Superior temporal gyrus (tissue), 1 donor: Measurements from ENCODE around the gene SAT1.
A peak's percentile ranks its signal among the peaks of the same experiment; 100 is the strongest.
"Not testable (repeated sequence)": the region's sequence is repeated elsewhere in the genome, so short reads cannot be mapped to it uniquely, and the experiment has no call there.

Source experiments
- DNase-seq: peaks from one replicate; pipeline ENCODE4 v3.0.0-alpha.2; 2016; ENCODE audit errors: extremely low spot score

The SAT1 gene

DNA sequence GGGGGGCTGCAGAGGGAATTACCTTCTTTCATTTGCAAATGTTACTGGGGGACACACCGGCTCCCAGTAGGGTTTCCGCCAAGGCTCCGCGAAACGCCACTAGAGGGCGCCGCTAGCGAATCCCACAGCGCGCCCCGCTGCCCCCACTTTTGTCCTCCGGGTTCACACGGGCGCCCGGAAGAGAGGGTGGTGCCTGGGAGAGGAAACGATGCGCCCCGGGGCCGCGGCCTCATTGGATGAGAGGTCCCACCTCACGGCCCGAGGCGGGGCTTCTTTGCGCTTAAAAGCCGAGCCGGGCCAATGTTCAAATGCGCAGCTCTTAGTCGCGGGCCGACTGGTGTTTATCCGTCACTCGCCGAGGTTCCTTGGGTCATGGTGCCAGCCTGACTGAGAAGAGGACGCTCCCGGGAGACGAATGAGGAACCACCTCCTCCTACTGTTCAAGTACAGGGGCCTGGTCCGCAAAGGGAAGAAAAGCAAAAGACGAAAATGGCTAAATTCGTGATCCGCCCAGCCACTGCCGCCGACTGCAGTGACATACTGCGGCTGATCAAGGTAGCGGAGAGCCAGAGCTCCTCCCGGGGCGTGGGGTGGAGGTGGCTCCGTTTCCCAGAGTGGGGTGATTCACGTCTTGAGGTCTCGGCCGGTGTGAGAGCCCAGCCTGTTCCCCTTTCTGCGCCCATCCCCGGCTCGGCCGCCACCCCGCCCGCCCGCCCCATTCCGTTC lies at the start of gene SAT1:
SAT1 (plus strand) TSS at position 311 of the 726 bp plus-strand sequence; CDS start at position 490, 179 bp downstream.
- peak; percentile 93 for DNase-seq

DNA sequence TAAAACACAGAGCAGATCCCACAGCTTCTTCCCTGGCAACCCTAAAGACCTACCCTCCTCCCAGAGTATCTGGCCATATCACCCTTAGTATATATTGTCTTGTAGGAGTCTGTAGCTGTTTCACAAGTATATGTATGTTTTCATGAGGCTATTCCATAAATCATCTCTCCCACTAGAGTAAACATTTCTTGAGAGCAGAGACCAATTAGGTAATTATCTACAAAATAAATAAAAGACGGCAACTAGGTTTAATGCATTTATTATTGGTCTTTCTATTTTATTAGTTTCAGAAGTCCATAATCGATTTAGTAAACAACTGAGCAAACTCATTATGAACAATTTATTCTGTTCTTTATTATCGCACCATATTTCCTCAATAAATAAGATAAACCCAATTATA lies 46.9 kb upstream of the SAT1 start:
- no peak for DNase-seq

DNA sequence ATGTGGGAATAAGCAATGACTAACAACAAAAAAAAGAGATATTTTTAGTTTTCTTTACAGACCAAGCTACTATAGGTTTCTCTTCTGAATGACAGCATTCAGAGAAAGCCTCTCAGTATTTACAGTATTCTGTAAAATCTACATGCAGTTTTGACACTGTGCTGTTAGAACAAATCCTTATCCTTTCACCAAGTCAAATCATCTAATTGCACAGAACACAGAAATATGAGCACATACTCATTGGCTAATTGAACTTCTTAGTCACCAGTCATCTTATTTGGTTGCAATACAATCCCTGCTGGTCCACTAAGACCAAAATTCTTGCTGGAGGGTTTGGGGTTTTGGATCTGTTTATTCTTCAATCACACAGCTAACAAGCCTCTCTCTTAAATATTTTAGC lies 45.6 kb upstream of the SAT1 start:
- DNase-seq = no peak

DNA sequence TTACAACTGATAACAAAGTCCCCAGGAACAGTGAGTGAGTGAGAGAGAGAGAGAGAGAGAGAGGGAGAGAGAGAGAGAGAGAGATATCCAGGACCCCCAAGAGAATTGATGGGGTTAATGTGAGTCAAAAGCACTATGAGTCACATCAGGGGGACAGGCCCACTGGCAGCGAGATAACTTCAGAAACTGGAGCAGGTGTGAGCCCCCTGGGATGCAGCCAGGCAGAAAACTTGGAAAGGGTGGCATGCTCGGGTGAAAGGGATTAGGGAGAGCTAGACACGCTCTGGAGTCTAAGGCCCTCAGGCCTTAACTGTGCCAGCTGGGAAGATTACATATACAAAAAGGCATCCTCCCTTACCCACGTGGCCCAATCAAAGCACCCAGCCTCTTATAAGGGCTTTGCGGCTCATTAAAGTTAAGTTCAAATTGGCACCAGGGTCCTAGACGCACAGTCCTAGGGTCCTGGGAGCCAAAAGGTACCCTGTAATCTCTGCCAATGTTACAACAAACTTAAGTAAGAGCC lies 40.7 kb upstream of the SAT1 start:
- no peak for DNase-seq

GRCh38 chrX:23742697-23743622 lies 40.0 kb upstream of the SAT1 start, which contains the start of gene ACOT9:
TSS of gene ACOT9 (minus strand) at chrX:23743276. CDS start at chrX:23743144, 132 bp downstream.
- peak; percentile 68 for DNase-seq

DNA sequence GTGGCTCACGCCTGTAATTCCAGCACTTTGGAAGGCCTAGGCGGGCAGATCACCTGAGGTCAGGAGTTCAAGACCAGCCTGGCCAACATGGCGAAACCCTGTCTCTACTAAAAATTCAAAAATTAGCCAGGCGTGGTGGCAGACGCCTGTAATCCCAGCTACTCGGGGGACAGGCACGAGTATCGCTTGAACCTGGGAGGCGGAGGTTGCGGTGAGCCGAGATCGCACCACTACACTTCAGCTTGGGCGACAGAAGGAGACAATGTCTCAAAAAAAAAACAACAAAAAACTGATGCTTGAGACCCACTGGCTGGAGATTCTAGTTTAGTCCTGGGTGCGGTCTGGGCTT lies 39.4 kb upstream of the SAT1 start:
- not testable (repeated sequence) for DNase-seq

- DNase-seq = no peak
Observed at GRCh38 chrX:23745786-23746185, 37.2 kb upstream of the SAT1 start.

DNA sequence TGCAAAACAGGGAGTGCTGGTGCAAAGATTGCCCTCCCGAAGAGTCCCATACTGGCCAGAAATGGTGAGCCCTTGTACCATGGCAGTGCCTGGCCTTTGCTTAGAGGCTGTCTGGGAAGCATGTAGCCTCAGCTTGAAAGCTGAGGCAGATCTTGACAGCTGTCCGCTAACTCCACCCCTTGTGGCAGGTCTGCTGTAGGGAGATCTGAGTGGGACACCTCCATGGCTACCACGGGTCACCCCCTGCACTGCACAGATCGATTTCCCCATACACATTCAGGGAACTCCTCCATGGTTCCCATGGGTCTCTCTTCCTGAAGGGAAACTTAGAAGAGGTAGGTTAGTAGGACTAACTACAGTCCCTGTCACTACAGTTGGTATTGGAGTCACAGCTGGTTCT lies 33.8 kb upstream of the SAT1 start:
- DNase-seq = no peak

DNA sequence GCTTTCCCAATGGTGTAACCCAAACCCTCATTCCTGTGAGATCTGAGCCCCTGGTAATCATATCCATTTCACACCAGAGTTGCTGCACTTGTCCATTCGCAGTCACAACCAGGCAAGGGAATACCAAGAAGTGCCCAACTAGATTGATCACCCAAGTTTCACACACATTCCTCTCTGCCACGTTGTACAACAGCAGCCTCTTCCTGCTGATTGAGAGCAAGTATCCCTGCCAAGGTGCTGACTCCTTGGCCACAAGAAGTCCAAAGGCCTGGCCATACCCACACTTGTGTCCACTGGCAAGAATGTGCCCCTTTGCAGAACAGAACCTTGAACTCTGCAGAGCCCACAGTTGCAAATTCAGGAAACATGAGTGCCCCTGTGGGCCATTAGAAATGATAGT lies 33.4 kb upstream of the SAT1 start:
- DNase-seq = no peak

DNA sequence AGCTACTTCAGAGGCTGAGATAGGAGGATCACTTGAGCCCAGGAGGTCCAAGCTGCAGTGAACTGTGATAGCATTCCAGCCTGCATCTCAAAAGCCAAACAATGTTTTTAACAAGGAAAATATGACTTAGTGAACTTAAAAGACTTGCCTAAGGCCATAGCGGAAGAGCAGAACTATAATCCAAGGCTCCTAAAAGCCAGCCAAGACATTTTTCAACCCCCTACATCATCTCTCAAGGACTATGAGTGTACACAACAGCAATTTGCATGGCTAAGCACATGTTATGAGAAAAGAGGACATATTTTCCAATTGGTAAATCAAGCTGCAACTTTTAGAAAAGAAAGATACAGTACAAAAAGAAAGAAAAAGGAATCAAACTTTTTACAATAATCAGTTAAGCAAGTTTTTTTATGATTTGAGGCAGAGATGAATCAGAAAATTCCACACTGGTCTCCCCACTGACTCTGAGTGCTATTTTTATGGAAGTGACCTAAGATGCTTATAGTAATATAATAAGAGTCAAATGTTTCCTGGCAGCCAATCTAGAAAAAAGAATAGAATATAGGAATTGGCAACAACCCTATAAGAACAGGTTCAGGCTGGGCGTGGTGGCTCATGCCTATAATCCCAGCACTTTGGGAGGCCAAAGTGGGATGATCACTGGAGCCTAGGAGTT lies 30.1 kb upstream of the SAT1 start:
- DNase-seq = no peak

DNA sequence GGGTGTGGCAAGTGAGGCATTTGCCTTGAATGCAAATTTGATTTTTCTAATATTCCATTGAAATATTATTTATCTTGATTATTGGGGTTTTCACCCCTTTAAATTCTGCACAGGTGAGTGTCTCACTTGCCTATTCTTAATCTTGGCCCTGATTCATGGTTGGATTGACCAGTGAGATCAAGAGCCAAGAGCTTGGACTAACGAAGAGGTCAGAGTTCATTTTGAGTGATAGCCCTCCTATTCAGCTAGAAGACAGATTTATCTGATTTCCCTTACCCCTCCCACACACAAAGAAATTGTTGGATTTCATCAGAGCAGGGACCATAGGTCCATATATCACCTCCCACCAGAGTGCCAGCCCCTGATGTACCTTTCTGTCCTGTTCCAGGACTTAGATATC lies 28.3 kb upstream of the SAT1 start:
- no peak for DNase-seq

- peak; percentile 40 for DNase-seq
Observed at GRCh38 chrX:23756165-23756564, 26.8 kb upstream of the SAT1 start.

- no peak for DNase-seq
Observed at GRCh38 chrX:23759821-23760220, 23.2 kb upstream of the SAT1 start.

DNA sequence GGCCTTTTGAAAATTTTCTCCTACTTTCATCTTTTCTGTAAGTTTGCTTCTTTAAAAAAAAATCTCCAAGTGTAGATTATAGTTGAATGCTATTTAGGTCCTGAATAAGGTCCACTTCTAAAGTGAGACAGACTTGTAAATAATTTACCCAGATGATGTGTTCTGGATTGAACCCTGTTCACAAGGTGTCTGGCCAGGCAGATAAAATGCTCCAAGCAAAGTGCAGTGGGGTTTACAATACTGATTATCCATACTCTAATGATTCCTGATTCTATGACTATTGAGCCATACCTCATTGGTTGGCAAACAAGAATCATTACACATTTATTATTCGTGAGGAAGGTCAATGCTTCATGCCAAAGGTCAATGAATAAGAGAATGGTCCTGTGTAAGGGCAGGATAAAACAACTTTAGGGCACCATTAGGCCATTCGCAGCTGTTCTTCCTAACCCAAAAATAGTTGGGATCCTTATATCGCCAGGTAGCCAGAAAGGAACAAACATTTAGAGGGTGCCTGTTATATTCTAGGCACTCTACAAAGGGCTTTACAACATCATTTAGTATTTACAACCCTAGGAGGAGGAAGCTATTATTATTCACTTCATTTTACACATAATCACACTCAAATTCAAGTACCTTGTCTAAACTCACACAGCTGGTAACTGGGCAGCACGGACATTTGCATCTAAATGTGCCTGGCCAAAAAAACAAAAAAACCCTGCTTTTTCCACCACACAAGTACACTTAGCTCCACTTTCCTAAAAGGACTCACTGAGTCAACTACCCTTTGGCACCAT lies 18.6 kb upstream of the SAT1 start:
- DNase-seq = no peak

DNA sequence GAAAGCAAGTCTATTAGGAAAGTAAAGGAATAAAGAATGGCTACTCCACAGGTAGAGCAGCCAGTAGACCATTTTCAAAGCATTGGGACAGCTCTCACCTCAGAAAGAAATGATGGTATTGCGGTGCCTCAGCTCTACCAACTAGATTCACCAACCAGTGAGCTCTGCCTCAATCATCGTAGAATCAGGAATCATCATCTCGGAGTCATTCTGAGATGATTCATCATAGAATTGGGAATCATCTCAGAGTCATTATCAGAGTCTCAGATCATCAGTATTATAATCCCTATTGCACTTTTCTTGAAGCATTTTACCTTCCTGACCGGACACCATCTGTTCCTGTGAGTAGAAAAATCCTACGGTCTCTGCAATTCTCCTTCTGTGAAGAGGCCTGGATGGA lies 17.5 kb upstream of the SAT1 start:
- no peak for DNase-seq

GRCh38 chrX:23765868-23766267 lies 17.1 kb upstream of the SAT1 start:
- no peak for DNase-seq

- no peak for DNase-seq
Observed at GRCh38 chrX:23766650-23767551, 16.1 kb upstream of the SAT1 start.

- DNase-seq = no peak
Observed at GRCh38 chrX:23770142-23770541, 12.8 kb upstream of the SAT1 start.

DNA sequence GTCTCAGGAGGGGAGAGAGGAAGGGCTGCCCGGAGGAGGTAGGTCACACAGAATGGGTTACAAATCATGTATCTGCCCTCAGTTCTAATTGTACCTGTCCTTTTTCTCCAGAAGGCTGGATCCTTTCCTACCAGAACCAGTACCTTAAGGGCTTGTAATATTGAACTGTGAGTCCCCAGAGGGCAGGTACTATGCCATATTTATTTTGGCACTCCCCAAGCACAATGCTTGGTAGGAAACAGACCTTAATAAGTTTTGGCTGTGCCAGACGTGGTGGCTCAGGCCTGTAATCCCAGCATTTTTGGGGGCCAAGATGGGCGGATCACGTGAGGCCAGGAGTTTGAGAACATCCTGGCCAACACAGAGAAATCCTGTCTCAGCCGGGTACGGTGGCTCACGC lies 11.9 kb upstream of the SAT1 start:
- not testable (repeated sequence) for DNase-seq

- DNase-seq = no peak
Observed at GRCh38 chrX:23773601-23774175, 9.3 kb upstream of the SAT1 start.
